Stimulated activated naive B cell treated with anti-CD40 and anti-IgM and Interleukin-4, amounts not matched to agents 10 μg/mL and 1 μg/mL and 100 μg/mL, for 72 hours (primary cell): ENCODE measurements around the gene ACOXL.
"Not testable (repeated sequence)": the region's sequence is repeated elsewhere in the genome, so short reads cannot be mapped to it uniquely, and the experiment has no call there.

Source experiments
- ATAC-seq, 2 donors: fragments of 150-1000 bp; cut with Tn5 transposase; replicated peaks; 2 replicates each; pipeline ENCODE4 v1.10.0; 2021; ENCODE audit warnings: moderate library complexity in 1 of 2
- DNase-seq: peaks from one replicate; pipeline ENCODE4 v3.0.0; 2021
- H3K27ac Mint-ChIP-seq: one replicate; pipeline ENCODE4 v1.8.0; 2022; ENCODE audit warnings: mild to moderate bottlenecking, mixed read lengths
- H3K27me3 Mint-ChIP-seq, 2 donors: one replicate each; pipeline ENCODE4 v1.8.0; 2022; ENCODE audit warnings: mixed read lengths in 2 of 2
- H3K36me3 Mint-ChIP-seq, 2 donors: one replicate each; pipeline ENCODE4 v1.8.0; 2022; ENCODE audit warnings: mixed read lengths in 2 of 2, mild to moderate bottlenecking in 1 of 2
- H3K4me1 Mint-ChIP-seq, 2 donors: one replicate each; pipeline ENCODE4 v1.8.0; 2022; ENCODE audit warnings: mixed read lengths in 2 of 2, mild to moderate bottlenecking in 1 of 2
- H3K4me3 Mint-ChIP-seq, 2 donors: one replicate each; pipeline ENCODE4 v1.8.0; 2022; ENCODE audit warnings: mild to moderate bottlenecking in 2 of 2, mixed read lengths in 2 of 2, moderate library complexity in 1 of 2
- H3K9me3 Mint-ChIP-seq, 2 donors: one replicate each; pipeline ENCODE4 v1.8.0; 2022; ENCODE audit warnings: mixed read lengths in 2 of 2, mild to moderate bottlenecking in 1 of 2

The ACOXL gene

GRCh38 chr2:111035830-111036441 lies 303.6 kb downstream of the ACOXL start:
- peaks cover 2 to 4% of the 10 kb centered on the region in 2 donors for H3K36me3 Mint-ChIP-seq
- H3K4me1 Mint-ChIP-seq = peaks cover 61 to 92% of the 10 kb centered on the region in 2 donors
- peak overlapping the region; percentile 42 to 58 for H3K4me3 Mint-ChIP-seq
- peaks cover 5 to 6% of the 10 kb centered on the region in 2 donors for H3K27me3 Mint-ChIP-seq
- DNase-seq (peak; percentile 67), ATAC-seq (peak; percentile 88 to 89)
- H3K9me3 Mint-ChIP-seq = no peaks in the 10 kb centered on the region
- H3K27ac Mint-ChIP-seq = peak overlapping the region; percentile 90

- Mint-ChIP-seq H3K4me3 (peak overlapping the region; percentile 68 to 69), H3K36me3 (peaks cover 2 to 5% of the 10 kb centered on the region in 2 donors), H3K9me3 (no peaks in the 10 kb centered on the region), H3K4me1 (peaks cover 58 to 87% of the 10 kb centered on the region in 2 donors), H3K27me3 (peaks cover 5 to 6% of the 10 kb centered on the region in 2 donors), H3K27ac (peak overlapping the region; percentile 90)
- ATAC-seq (peak; percentile 72 to 76), DNase-seq (peak; percentile 37)
These were observed 304.8 kb downstream of the ACOXL start for GRCh38 chr2:111037128-111037527.

GRCh38 chr2:111039628-111040383 lies 307.4 kb downstream of the ACOXL start:
- Mint-ChIP-seq H3K27ac (no peak overlapping the region), H3K4me1 (peaks cover 60 to 87% of the 10 kb centered on the region in 2 donors), H3K36me3 (peaks cover 2 to 7% of the 10 kb centered on the region in 2 donors), H3K27me3 (peaks cover 5 to 6% of the 10 kb centered on the region in 2 donors), H3K9me3 (no peaks in the 10 kb centered on the region), H3K4me3 (no peak overlapping the region)
- DNase-seq (no peak), ATAC-seq (no peak)

- Mint-ChIP-seq H3K4me1 (peaks cover 58 to 83% of the 10 kb centered on the region in 2 donors), H3K9me3 (peaks cover 7 to 8% of the 10 kb centered on the region in 2 donors), H3K36me3 (peaks cover 11 to 20% of the 10 kb centered on the region in 2 donors), H3K27me3 (peaks cover 5 to 6% of the 10 kb centered on the region in 2 donors), H3K27ac (no peak overlapping the region), H3K4me3 (peak overlapping the region in 1 of 2 donors; percentile 51)
- ATAC-seq = no peak
- DNase-seq = no peak
These were observed 309.2 kb downstream of the ACOXL start for GRCh38 chr2:111041398-111042202.

- Mint-ChIP-seq H3K4me1 (peaks cover 52 to 83% of the 10 kb centered on the region in 2 donors), H3K36me3 (peaks cover 17 to 22% of the 10 kb centered on the region in 2 donors), H3K9me3 (peaks cover 12 to 14% of the 10 kb centered on the region in 2 donors), H3K27me3 (peaks cover 5 to 6% of the 10 kb centered on the region in 2 donors), H3K27ac (peak overlapping the region; percentile 95), H3K4me3 (peak overlapping the region; percentile 51 to 68)
- DNase-seq (no peak), ATAC-seq (no peak)
These were observed 309.9 kb downstream of the ACOXL start for GRCh38 chr2:111042261-111042660.

GRCh38 chr2:111042772-111043771 lies 310.7 kb downstream of the ACOXL start:
- Mint-ChIP-seq H3K27me3 (peaks cover 5 to 6% of the 10 kb centered on the region in 2 donors), H3K4me3 (peak overlapping the region; percentile 51 to 68), H3K4me1 (peaks cover 45 to 80% of the 10 kb centered on the region in 2 donors), H3K36me3 (peaks cover 18 to 22% of the 10 kb centered on the region in 2 donors), H3K27ac (peak overlapping the region; percentile 95), H3K9me3 (peaks cover 14% of the 10 kb centered on the region in 2 donors)
- DNase-seq (peak; percentile 60), ATAC-seq (peak; percentile 89 to 91)

GRCh38 chr2:111044066-111044465 lies 311.7 kb downstream of the ACOXL start:
- Mint-ChIP-seq H3K36me3 (peaks cover 19 to 27% of the 10 kb centered on the region in 2 donors), H3K9me3 (peaks cover 14 to 19% of the 10 kb centered on the region in 2 donors), H3K4me3 (no peak overlapping the region), H3K4me1 (peaks cover 50 to 81% of the 10 kb centered on the region in 2 donors), H3K27me3 (peaks cover 5 to 6% of the 10 kb centered on the region in 2 donors), H3K27ac (no peak overlapping the region)
- DNase-seq = no peak
- no peak for ATAC-seq

- H3K36me3 Mint-ChIP-seq = peaks cover 19 to 27% of the 10 kb centered on the region in 2 donors
- H3K9me3 Mint-ChIP-seq = peaks cover 14 to 19% of the 10 kb centered on the region in 2 donors
- H3K4me3 Mint-ChIP-seq, DNase-seq, ATAC-seq, H3K27me3 Mint-ChIP-seq: not testable (repeated sequence)
- peak overlapping the region; percentile 39 for H3K27ac Mint-ChIP-seq
- H3K4me1 Mint-ChIP-seq = peaks cover 56 to 88% of the 10 kb centered on the region in 2 donors
These were observed 312.9 kb downstream of the ACOXL start for GRCh38 chr2:111045236-111045635.

GRCh38 chr2:111045771-111046444 lies 313.5 kb downstream of the ACOXL start:
- Mint-ChIP-seq H3K27me3 (no peaks in the 10 kb centered on the region), H3K36me3 (peaks cover 17 to 23% of the 10 kb centered on the region in 2 donors), H3K4me1 (peaks cover 59 to 88% of the 10 kb centered on the region in 2 donors), H3K4me3 (no peak overlapping the region), H3K9me3 (peaks cover 14 to 19% of the 10 kb centered on the region in 2 donors), H3K27ac (peak overlapping the region; percentile 21)
- no peak for DNase-seq
- no peak for ATAC-seq

- peaks cover 58 to 91% of the 10 kb centered on the region in 2 donors for H3K4me1 Mint-ChIP-seq
- no peaks in the 10 kb centered on the region for H3K27me3 Mint-ChIP-seq
- ATAC-seq (no peak), DNase-seq (no peak)
- H3K9me3 Mint-ChIP-seq = peaks cover 14 to 19% of the 10 kb centered on the region in 2 donors
- no peak overlapping the region for H3K4me3 Mint-ChIP-seq
- no peak overlapping the region for H3K27ac Mint-ChIP-seq
- peaks cover 17 to 23% of the 10 kb centered on the region in 2 donors for H3K36me3 Mint-ChIP-seq
These were observed 314.3 kb downstream of the ACOXL start for GRCh38 chr2:111046670-111047069.

- peaks cover 17 to 20% of the 10 kb centered on the region in 2 donors for H3K36me3 Mint-ChIP-seq
- peak overlapping the region; percentile 78 for H3K27ac Mint-ChIP-seq
- no peak for DNase-seq
- H3K4me1 Mint-ChIP-seq = peaks cover 56 to 91% of the 10 kb centered on the region in 2 donors
- no peaks in the 10 kb centered on the region for H3K27me3 Mint-ChIP-seq
- no peak for ATAC-seq
- H3K4me3 Mint-ChIP-seq = peak overlapping the region in 1 of 2 donors; percentile 41
- peaks cover 14 to 19% of the 10 kb centered on the region in 2 donors for H3K9me3 Mint-ChIP-seq
These were observed 316.7 kb downstream of the ACOXL start for GRCh38 chr2:111048856-111049768.
